ENCODE data around the gene PDGFRB.

DNA sequence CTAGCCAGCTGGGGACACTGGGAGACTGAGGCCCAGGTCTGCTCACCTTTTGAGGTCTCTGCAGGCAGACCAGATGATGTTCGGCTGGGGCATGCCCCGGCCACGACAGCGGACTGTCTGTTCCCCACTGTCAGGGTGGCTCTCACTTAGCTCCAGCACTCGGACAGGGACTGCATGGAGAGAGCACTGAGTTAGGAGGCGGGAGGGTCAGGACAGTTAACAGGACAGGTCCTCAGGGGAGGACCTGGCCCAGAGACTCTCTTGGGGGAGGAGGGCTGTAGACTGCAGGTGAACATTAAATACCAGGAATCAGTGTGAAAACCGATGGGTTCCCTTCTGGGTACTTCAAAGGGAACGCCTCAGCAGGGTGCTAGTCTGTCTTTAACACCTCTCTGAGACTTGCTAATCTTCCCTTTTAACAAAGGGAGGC lies 25.1 kb downstream of the PDGFRB start:
- TF ChIP-seq, protein P1, sequence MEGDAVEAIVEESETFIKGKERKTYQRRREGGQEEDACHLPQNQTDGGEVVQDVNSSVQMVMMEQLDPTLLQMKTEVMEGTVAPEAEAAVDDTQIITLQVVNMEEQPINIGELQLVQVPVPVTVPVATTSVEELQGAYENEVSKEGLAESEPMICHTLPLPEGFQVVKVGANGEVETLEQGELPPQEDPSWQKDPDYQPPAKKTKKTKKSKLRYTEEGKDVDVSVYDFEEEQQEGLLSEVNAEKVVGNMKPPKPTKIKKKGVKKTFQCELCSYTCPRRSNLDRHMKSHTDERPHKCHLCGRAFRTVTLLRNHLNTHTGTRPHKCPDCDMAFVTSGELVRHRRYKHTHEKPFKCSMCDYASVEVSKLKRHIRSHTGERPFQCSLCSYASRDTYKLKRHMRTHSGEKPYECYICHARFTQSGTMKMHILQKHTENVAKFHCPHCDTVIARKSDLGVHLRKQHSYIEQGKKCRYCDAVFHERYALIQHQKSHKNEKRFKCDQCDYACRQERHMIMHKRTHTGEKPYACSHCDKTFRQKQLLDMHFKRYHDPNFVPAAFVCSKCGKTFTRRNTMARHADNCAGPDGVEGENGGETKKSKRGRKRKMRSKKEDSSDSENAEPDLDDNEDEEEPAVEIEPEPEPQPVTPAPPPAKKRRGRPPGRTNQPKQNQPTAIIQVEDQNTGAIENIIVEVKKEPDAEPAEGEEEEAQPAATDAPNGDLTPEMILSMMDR (IDR thresholded peaks at IDR 0.05; ENCODE audit: insufficient read depth, low read length) = no peak
- TF ChIP-seq POLR2AphosphoS5 (IDR thresholded peaks at IDR 0.05; ENCODE audit: low read depth) (no peak), GABPA (IDR thresholded peaks at IDR 0.05; ENCODE audit: low read depth) (no peak)

Measured in HL-60 (cell line).